ENCODE results near the gene CD4.

GRCh38 chr12:6777386-6777785 lies 11.9 kb upstream of the CD4 start:
- TF ChIP-seq CTCF (conservative IDR thresholded peaks at IDR 0.05) = no peak
- no peak for TF ChIP-seq ZFX (IDR thresholded peaks at IDR 0.05)

All from C4-2B (cell line).